ENCODE data around the gene IL6.

GRCh38 chr7:22697322-22697859 is 29.6 kb upstream of the IL6 start:
- no peak for TF ChIP-seq CTCF (IDR thresholded peaks at IDR 0.05)
- no peak for TF ChIP-seq POLR2A (IDR thresholded peaks at IDR 0.05)

Measured in body of pancreas (tissue), 4 donors.